ENCODE data around the gene P3H1. TPM values are rescaled to one million over a fixed set of nuclear protein-coding genes. Genes with fewer than 3 reads are reported as not detected.
"Not testable (repeated sequence)": the region's sequence is repeated elsewhere in the genome, so short reads cannot be mapped to it uniquely, and the experiment has no call there.

P3H1 gene
- total and polyA plus RNA-seq, 7 donors, result 1.8 to 23.3 (median 17.9) TPM

- DNase-seq, result no peak
- no peaks in the 10 kb centered on the region for H3K4me1 ChIP-seq
Measured at GRCh38 chr1:42756956-42757891, 9.6 kb downstream of the P3H1 start.

GRCh38 chr1:42753070-42753469 is 13.8 kb downstream of the P3H1 start:
- peaks cover 17 to 91% (median 72%) of the 10 kb centered on the region in 4 donors for H3K36me3 ChIP-seq
- no peaks in the 10 kb centered on the region for H3K4me1 ChIP-seq
- TF ChIP-seq POLR2AphosphoS5 (IDR thresholded peaks at IDR 0.05) (no peak), EP300 (IDR thresholded peaks at IDR 0.05) (no peak), POLR2A (IDR thresholded peaks at IDR 0.05) (no peak)
- TF ChIP-seq, protein P1, sequence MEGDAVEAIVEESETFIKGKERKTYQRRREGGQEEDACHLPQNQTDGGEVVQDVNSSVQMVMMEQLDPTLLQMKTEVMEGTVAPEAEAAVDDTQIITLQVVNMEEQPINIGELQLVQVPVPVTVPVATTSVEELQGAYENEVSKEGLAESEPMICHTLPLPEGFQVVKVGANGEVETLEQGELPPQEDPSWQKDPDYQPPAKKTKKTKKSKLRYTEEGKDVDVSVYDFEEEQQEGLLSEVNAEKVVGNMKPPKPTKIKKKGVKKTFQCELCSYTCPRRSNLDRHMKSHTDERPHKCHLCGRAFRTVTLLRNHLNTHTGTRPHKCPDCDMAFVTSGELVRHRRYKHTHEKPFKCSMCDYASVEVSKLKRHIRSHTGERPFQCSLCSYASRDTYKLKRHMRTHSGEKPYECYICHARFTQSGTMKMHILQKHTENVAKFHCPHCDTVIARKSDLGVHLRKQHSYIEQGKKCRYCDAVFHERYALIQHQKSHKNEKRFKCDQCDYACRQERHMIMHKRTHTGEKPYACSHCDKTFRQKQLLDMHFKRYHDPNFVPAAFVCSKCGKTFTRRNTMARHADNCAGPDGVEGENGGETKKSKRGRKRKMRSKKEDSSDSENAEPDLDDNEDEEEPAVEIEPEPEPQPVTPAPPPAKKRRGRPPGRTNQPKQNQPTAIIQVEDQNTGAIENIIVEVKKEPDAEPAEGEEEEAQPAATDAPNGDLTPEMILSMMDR (IDR thresholded peaks at IDR 0.05), result no peak
- H3K4me3 ChIP-seq, result no peak overlapping the region
- H3K9me3 ChIP-seq, result no peaks in the 10 kb centered on the region
- H3K27me3 ChIP-seq, result no peaks in the 10 kb centered on the region
- intact Hi-C loops (cut with DNase I), result no loop called here
- no peak overlapping the region for H3K27ac ChIP-seq
- 88 to 90% methylated on average over 1 of the region's 1 CpG for WGBS, 2 donors
- no peak for DNase-seq

More at GRCh38 chr1:42756956-42757891, 9.6 kb downstream of the P3H1 start:
- TF ChIP-seq EP300 (IDR thresholded peaks at IDR 0.05) (no peak), POLR2A (IDR thresholded peaks at IDR 0.05) (no peak), POLR2AphosphoS5 (IDR thresholded peaks at IDR 0.05) (no peak)
- TF ChIP-seq, protein P1 (IDR thresholded peaks at IDR 0.05), result peak; percentile 11 to 64 (median 41)
- no peaks in the 10 kb centered on the region for H3K9me3 ChIP-seq
- no peaks in the 10 kb centered on the region for H3K27me3 ChIP-seq
- H3K4me3 ChIP-seq, result no peak overlapping the region
- 78 to 84% methylated on average over 17 of the region's 17 CpGs for WGBS, 2 donors
- intact Hi-C loops (cut with DNase I), result no loop called here
- H3K27ac ChIP-seq, result no peak overlapping the region
- H3K36me3 ChIP-seq, result peaks cover 25 to 97% (median 62%) of the 10 kb centered on the region in 4 donors

- TF ChIP-seq, protein P1 (IDR thresholded peaks at IDR 0.05), result no peak
- TF ChIP-seq POLR2AphosphoS5 (IDR thresholded peaks at IDR 0.05) (no peak), EP300 (IDR thresholded peaks at IDR 0.05) (no peak), POLR2A (IDR thresholded peaks at IDR 0.05) (no peak)
- Histone ChIP-seq H3K27ac (no peak overlapping the region), H3K27me3 (no peaks in the 10 kb centered on the region), H3K36me3 (peaks cover 11 to 90% (median 69%) of the 10 kb centered on the region in 4 donors), H3K9me3 (no peaks in the 10 kb centered on the region), H3K4me1 (no peaks in the 10 kb centered on the region), H3K4me3 (no peak overlapping the region)
- intact Hi-C loops (cut with DNase I), result no loop called here
- 96 to 97% methylated on average over 6 of the region's 6 CpGs for WGBS, 2 donors
- no peak for DNase-seq
Measured at GRCh38 chr1:42752284-42752683, 14.5 kb downstream of the P3H1 start.

- H3K4me3 ChIP-seq; H3K9me3 ChIP-seq; intact Hi-C loops (cut with DNase I); DNase-seq; H3K27me3 ChIP-seq; H3K27ac ChIP-seq; H3K4me1 ChIP-seq: not testable (repeated sequence)
- WGBS, 2 donors, result 90 to 93% methylated on average over 8 of the region's 8 CpGs
- H3K36me3 ChIP-seq, result peaks cover 11 to 89% (median 65%) of the 10 kb centered on the region in 4 donors
Measured at GRCh38 chr1:42751511-42752070, 15.2 kb downstream of the P3H1 start.

DNA sequence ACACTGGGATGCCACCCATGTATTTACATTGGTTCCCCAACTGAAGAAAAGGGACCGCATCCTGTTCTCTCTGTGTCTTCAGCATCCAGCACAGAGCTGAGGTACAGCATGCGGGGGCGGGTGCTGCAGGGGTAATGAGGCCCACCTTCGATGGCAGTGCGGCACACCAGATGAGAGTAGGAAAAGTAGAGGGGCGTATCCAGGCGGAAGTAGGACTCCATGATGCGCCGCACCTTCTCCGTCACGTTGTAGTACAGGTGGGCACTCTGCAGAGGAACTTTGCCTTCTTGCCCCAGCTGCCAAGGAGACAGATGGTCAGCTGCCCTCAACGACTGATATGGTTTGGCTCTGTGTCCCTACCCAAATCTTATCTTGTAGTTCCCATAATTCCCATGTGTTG is 16.8 kb downstream of the P3H1 start:
- intact Hi-C loops (cut with DNase I), result no loop called here
- Histone ChIP-seq H3K4me1 (no peaks in the 10 kb centered on the region), H3K9me3 (no peaks in the 10 kb centered on the region), H3K4me3 (no peak overlapping the region), H3K27me3 (no peaks in the 10 kb centered on the region), H3K27ac (no peak overlapping the region), H3K36me3 (peaks cover 11 to 87% (median 55%) of the 10 kb centered on the region in 4 donors)
- 95 to 97% methylated on average over 12 of the region's 12 CpGs for WGBS, 2 donors
- no peak for DNase-seq
- TF ChIP-seq POLR2A (IDR thresholded peaks at IDR 0.05) (no peak), POLR2AphosphoS5 (IDR thresholded peaks at IDR 0.05) (no peak), EP300 (IDR thresholded peaks at IDR 0.05) (no peak)
- TF ChIP-seq, protein P1 (IDR thresholded peaks at IDR 0.05), result no peak
